Measurements from ENCODE around the gene TBX15. TPM values are rescaled to one million over a fixed set of nuclear protein-coding genes. Genes with fewer than 3 reads are reported as not detected.

The TBX15 gene
- total and polyA plus RNA-seq, 2 experiments from 2014 or later: not detected

- Histone ChIP-seq H3K4me3 (no peak overlapping the region), H3K4me1 (ENCODE audit: low read depth) (no peaks in the 10 kb centered on the region), H3K27ac (no peak overlapping the region), H3K9me3 (ENCODE audit: low read depth) (no peaks in the 10 kb centered on the region), H3K27me3 (no peaks in the 10 kb centered on the region), H3K36me3 (no peaks in the 10 kb centered on the region)
- no peak for TF ChIP-seq CTCF (IDR thresholded peaks at IDR 0.05; ENCODE audit: low read depth, low read length)
- DNase-seq (ENCODE audit: low read depth in 1 of 2, low spot score in 1 of 2): peak in 1 of 2 donors; percentile 2
Observed at GRCh38 chr1:118925651-118926050, 62.5 kb downstream of the TBX15 start.

- no peak for DNase-seq (ENCODE audit: low read depth in 1 of 2, low spot score in 1 of 2)
- no peaks in the 10 kb centered on the region for H3K4me1 ChIP-seq (ENCODE audit: low read depth)
Observed at GRCh38 chr1:118923319-118923718, 64.8 kb downstream of the TBX15 start.

GRCh38 chr1:118921994-118922393 is 66.1 kb downstream of the TBX15 start:
- Histone ChIP-seq H3K9me3 (ENCODE audit: low read depth) (no peaks in the 10 kb centered on the region), H3K36me3 (no peaks in the 10 kb centered on the region), H3K27me3 (no peaks in the 10 kb centered on the region), H3K4me1 (ENCODE audit: low read depth) (no peaks in the 10 kb centered on the region), H3K4me3 (no peak overlapping the region), H3K27ac (no peak overlapping the region)
- no peak for TF ChIP-seq CTCF (IDR thresholded peaks at IDR 0.05; ENCODE audit: low read depth, low read length)
- no peak for DNase-seq (ENCODE audit: low read depth in 1 of 2, low spot score in 1 of 2)

More at GRCh38 chr1:118923319-118923718, 64.8 kb downstream of the TBX15 start:
- H3K4me3 ChIP-seq: no peak overlapping the region
- no peaks in the 10 kb centered on the region for H3K9me3 ChIP-seq (ENCODE audit: low read depth)
- no peaks in the 10 kb centered on the region for H3K36me3 ChIP-seq
- H3K27ac ChIP-seq: no peak overlapping the region
- no peaks in the 10 kb centered on the region for H3K27me3 ChIP-seq
- no peak for TF ChIP-seq CTCF (IDR thresholded peaks at IDR 0.05; ENCODE audit: low read depth, low read length)

GRCh38 chr1:118920124-118920717 is 67.9 kb downstream of the TBX15 start:
- H3K27ac ChIP-seq: no peak overlapping the region
- no peak for TF ChIP-seq CTCF (IDR thresholded peaks at IDR 0.05; ENCODE audit: low read depth, low read length)
- H3K4me3 ChIP-seq: no peak overlapping the region
- no peak for DNase-seq (ENCODE audit: low read depth in 1 of 2, low spot score in 1 of 2)
- H3K4me1 ChIP-seq (ENCODE audit: low read depth): no peaks in the 10 kb centered on the region
- no peaks in the 10 kb centered on the region for H3K36me3 ChIP-seq
- H3K9me3 ChIP-seq (ENCODE audit: low read depth): no peaks in the 10 kb centered on the region
- H3K27me3 ChIP-seq: no peaks in the 10 kb centered on the region

- no peak for TF ChIP-seq CTCF (IDR thresholded peaks at IDR 0.05; ENCODE audit: low read depth, low read length)
- no peak overlapping the region for H3K27ac ChIP-seq
- DNase-seq (ENCODE audit: low read depth in 1 of 2, low spot score in 1 of 2): no peak
- no peaks in the 10 kb centered on the region for H3K27me3 ChIP-seq
- H3K36me3 ChIP-seq: no peaks in the 10 kb centered on the region
- no peaks in the 10 kb centered on the region for H3K4me1 ChIP-seq (ENCODE audit: low read depth)
- no peaks in the 10 kb centered on the region for H3K9me3 ChIP-seq (ENCODE audit: low read depth)
- H3K4me3 ChIP-seq: no peak overlapping the region
Observed at GRCh38 chr1:118918940-118919259, 69.2 kb downstream of the TBX15 start.
